GM12878 (cell line): Measurements from ENCODE around the gene CLRN1. TPM values are rescaled to one million over a fixed set of nuclear protein-coding genes. Genes with fewer than 3 reads are reported as not detected.

Source experiments
- ATAC-seq: fragments of 200-7000 bp; cut with Tn5 transposase; 3 replicates; pipeline ENCODE4 v1.9.1; 2020; ENCODE audit warnings: mild to moderate bottlenecking, moderate library complexity
- BruUV-seq: library from RNA; stranded (reverse); fragments of 400-500 nt; replicated peaks from 2 replicates; lab custom pipeline; 2021; lab: Mats Ljungman, UMichigan
- CTCF ChIA-PET: fragments of 300-600 bp; sonication (Branson Sonifier 250); formaldehyde crosslinking; extraction: SDS; loops from one replicate; lab custom pipeline; 2021; ENCODE audit warnings: inconsistent platforms; lab: Yijun Ruan, JAX
- POLR2A ChIA-PET: fragments of 350-600 bp; formaldehyde crosslinking; extraction: SDS; loops from one replicate; lab custom pipeline; 2021; ENCODE audit warnings: inconsistent platforms; lab: Charles Lee
- RAD21 ChIA-PET: fragments of 300-600 bp; sonication (Branson Sonifier 250); formaldehyde crosslinking; loops from one replicate; lab custom pipeline; 2023; ENCODE audit warnings: antibody characterized with exemption; ENCODE audit not compliant: unreplicated experiment; lab: Charles Lee
- SMC1A ChIA-PET: fragments of 300-600 bp; sonication (Branson Sonifier 250); formaldehyde crosslinking; loops from one replicate; lab custom pipeline; 2023; ENCODE audit not compliant: unreplicated experiment, uncharacterized antibody; lab: Charles Lee
- DNase-seq: peaks from one replicate; pipeline ENCODE4 v3.0.0-alpha.2; 2011; ENCODE audit warnings: low read depth, low spot score
- FAIRE-seq: peaks from 3 replicates; lab custom pipeline; 2011; peaks lifted over from hg19 to GRCh38; lab: Jason Lieb, UNC
- H2AFZ ChIP-seq: 2 replicates; pipeline ENCODE4 v1.6.0; 2011; ENCODE audit warnings: low read depth, low read length, control low read depth; ENCODE audit not compliant: control insufficient read depth
- H3K27ac ChIP-seq: 2 replicates; pipeline ENCODE4 v1.5.1; 2011; ENCODE audit warnings: control low read depth; ENCODE audit not compliant: control insufficient read depth, insufficient read depth
- H3K27me3 ChIP-seq, 2 experiments: replicated peaks in 1 of 2; 2 replicates each; pipeline versions ENCODE4 v1.6.0 to v1.6.1; 2011; ENCODE audit warnings: low read length in 1 of 2; ENCODE audit not compliant: control insufficient read depth in 2 of 2, insufficient read depth in 2 of 2
- H3K36me3 ChIP-seq, 2 experiments: 2 replicates each; pipeline ENCODE4 v1.5.1; 2011; ENCODE audit warnings: low read length in 1 of 2; ENCODE audit not compliant: control insufficient read depth in 2 of 2, insufficient read depth in 2 of 2
- H3K4me1 ChIP-seq: 2 replicates; pipeline ENCODE4 v1.6.1; 2011; ENCODE audit warnings: mild to moderate bottlenecking, low read length, moderate library complexity, mixed read lengths; ENCODE audit not compliant: control insufficient read depth, insufficient read depth
- H3K4me2 ChIP-seq: 2 replicates; pipeline ENCODE4 v1.6.0; 2011; ENCODE audit warnings: control low read depth; ENCODE audit not compliant: control insufficient read depth, insufficient read depth
- H3K4me3 ChIP-seq: fragments of 200-600 bp; sonication (generic); 2 replicates; pipeline ENCODE4 v1.5.1; 2016
- H3K79me2 ChIP-seq: 2 replicates; pipeline ENCODE4 v1.6.0; 2011; ENCODE audit warnings: low read length; ENCODE audit not compliant: control insufficient read depth, insufficient read depth
- H3K9ac ChIP-seq: 2 replicates; pipeline ENCODE4 v1.8.0; 2011; ENCODE audit warnings: low read length, control low read depth, mixed read lengths; ENCODE audit not compliant: control insufficient read depth, insufficient read depth
- H3K9me3 ChIP-seq: replicated peaks from 3 replicates; pipeline ENCODE4 v1.5.1; 2011; ENCODE audit warnings: mild to moderate bottlenecking, low read length; ENCODE audit not compliant: control insufficient read depth, insufficient read depth
- H4K20me1 ChIP-seq: 2 replicates; pipeline ENCODE4 v1.6.0; 2011; ENCODE audit not compliant: control insufficient read depth, insufficient read depth
- EP300 ChIP-seq, 2 experiments: fragments of 150-350 bp in 1 of 2; IDR thresholded peaks; 2 replicates each; pipeline ENCODE4 v1.6.1; 2011 to 2012; ENCODE audit warnings: low read depth in 2 of 2, low read length in 2 of 2, borderline replicate concordance in 1 of 2, improper control_type of control experiment in 1 of 2, inconsistent platforms in 1 of 2; ENCODE audit not compliant: control insufficient read depth in 1 of 2
- FOXK2 ChIP-seq: fragments of 450-650 bp; IDR thresholded peaks from 2 replicates; pipeline ENCODE4 v1.6.1; 2017; ENCODE audit warnings: mild to moderate bottlenecking, moderate library complexity
- HDAC2 ChIP-seq: fragments of 200-600 bp; sonication (generic); IDR thresholded peaks from 2 replicates; pipeline ENCODE4 v1.6.1; 2017
- HDGF ChIP-seq: fragments of 450-650 bp; IDR thresholded peaks from 2 replicates; pipeline ENCODE4 v1.6.1; 2016; ENCODE audit warnings: antibody characterized with exemption
- IKZF1 ChIP-seq: fragments of 450-650 bp; conservative IDR thresholded peaks from 2 replicates; pipeline ENCODE4 v1.6.1; 2017; ENCODE audit warnings: antibody characterized with exemption, mild to moderate bottlenecking
- JUNB ChIP-seq: IDR thresholded peaks from 2 replicates; pipeline ENCODE4 v1.6.1; 2016; ENCODE audit warnings: antibody characterized with exemption, mild to moderate bottlenecking
- KDM1A ChIP-seq: fragments of 200-600 bp; sonication (generic); IDR thresholded peaks from 2 replicates; pipeline ENCODE4 v1.6.1; 2016; ENCODE audit warnings: borderline replicate concordance
- MEF2A ChIP-seq: IDR thresholded peaks from 2 replicates; pipeline ENCODE4 v1.6.1; 2011; ENCODE audit warnings: low read depth, mild to moderate bottlenecking, low read length, moderate library complexity; ENCODE audit not compliant: insufficient read depth
- MTA2 ChIP-seq: fragments of 450-650 bp; IDR thresholded peaks from 2 replicates; pipeline ENCODE4 v1.6.1; 2016; ENCODE audit warnings: low read depth, mild to moderate bottlenecking, moderate library complexity
- NFYA ChIP-seq: IDR thresholded peaks from 2 replicates; pipeline ENCODE4 v1.6.1; 2011; ENCODE audit warnings: low read depth, mild to moderate bottlenecking, low read length, improper control_type of control experiment, borderline replicate concordance
- NFYB ChIP-seq: IDR thresholded peaks from 2 replicates; pipeline ENCODE4 v1.6.1; 2011; ENCODE audit warnings: low read depth, mild to moderate bottlenecking, low read length, improper control_type of control experiment, moderate library complexity; ENCODE audit not compliant: insufficient read depth
- PAX5 ChIP-seq: IDR thresholded peaks from 2 replicates; pipeline ENCODE4 v1.6.1; 2011; ENCODE audit warnings: low read depth, low read length, borderline replicate concordance
- PML ChIP-seq: IDR thresholded peaks from 2 replicates; pipeline ENCODE4 v1.6.1; 2012; ENCODE audit warnings: low read length, inconsistent platforms
- RUNX3 ChIP-seq: IDR thresholded peaks from 2 replicates; pipeline ENCODE4 v1.6.1; 2012; ENCODE audit warnings: low read length, inconsistent platforms
- SREBF1 ChIP-seq: IDR thresholded peaks from 2 replicates; pipeline ENCODE4 v1.6.1; 2012; ENCODE audit warnings: mild to moderate bottlenecking, low read length
- SREBF2 ChIP-seq: IDR thresholded peaks from 2 replicates; pipeline ENCODE4 v1.6.1; 2012; ENCODE audit warnings: mild to moderate bottlenecking, low read length
- TBL1XR1 ChIP-seq: IDR thresholded peaks from 2 replicates; pipeline ENCODE4 v1.6.1; 2012; ENCODE audit warnings: low read depth, low read length, improper control_type of control experiment
- WRNIP1 ChIP-seq: IDR thresholded peaks from 2 replicates; pipeline ENCODE4 v1.6.1; 2011; ENCODE audit warnings: low read depth, low read length, improper control_type of control experiment, borderline replicate concordance
- YY1 ChIP-seq: IDR thresholded peaks from 2 replicates; pipeline ENCODE4 v1.6.1; 2011; ENCODE audit warnings: low read depth, mild to moderate bottlenecking, low read length
- ZBTB11 ChIP-seq: fragments of 450-650 bp; formaldehyde crosslinking; IDR thresholded peaks from 2 replicates; pipeline ENCODE4 v1.5.0; 2022; ENCODE audit warnings: mild to moderate bottlenecking, missing genetic modification characterization
- ZNF207 ChIP-seq: fragments of 450-650 bp; IDR thresholded peaks from 2 replicates; pipeline ENCODE4 v1.6.1; 2014; ENCODE audit warnings: antibody characterized with exemption, mild to moderate bottlenecking, borderline replicate concordance
- ZNF217 ChIP-seq: fragments of 450-650 bp; IDR thresholded peaks from 2 replicates; pipeline ENCODE4 v1.6.1; 2017; ENCODE audit warnings: antibody characterized with exemption, mild to moderate bottlenecking
- WGBS: methylation state at CpG from one replicate; pipeline ENCODE4 v1.1.6; 2016; ENCODE audit warnings: low lambda C conversion rate; ENCODE audit not compliant: insufficient replicate concordance, insufficient coverage; ENCODE audit errors: missing lambda C conversion rate; 5-methylcytosine and 5-hydroxymethylcytosine counted together
- in situ Hi-C: fragments of 300-500 bp; cut with MboI; formaldehyde crosslinking; loops from 9 replicates; pipeline ENCODE4 v1.14.3; 2018; ENCODE audit warnings: mixed read lengths
- intact Hi-C: fragments of 100-400 bp; cut with micrococcal nuclease; formaldehyde crosslinking; loops from one replicate; pipeline ENCODE4 v1.14.2; 2022; ENCODE audit not compliant: unreplicated experiment
- polyA plus RNA-seq, 11 experiments: library from polyadenylated mRNA; depleted of rRNA in 4 of 11; unstranded in 6 of 11; stranded (reverse) in 5 of 11; fragments of >200 nt; fragmentation: Nextera tagmentation in 4 of 11; fragmentation: Illumina TruSeq in 1 of 11; extraction: Ambion mirVana in 4 of 11; extraction: Trizol in 1 of 11; gene quantifications; 1 replicate in 1 of 11; 2 replicates in 10 of 11; pipeline versions ENCODE4 v1.2.1 to v1.2.3, GENCODE V29; 2011 to 2016; ENCODE audit warnings: inconsistent platforms in 2 of 11, missing spikeins in 2 of 11, low read depth in 1 of 11
- total RNA-seq, 4 experiments: library from RNA; depleted of rRNA in 3 of 4; stranded (reverse); fragments of >200 nt in 3 of 4; fragmentation: Illumina TruSeq in 1 of 4; extraction: Trizol in 1 of 4; gene quantifications; 2 replicates each; pipeline versions ENCODE4 v1.2.1 to v1.2.3, GENCODE V29; 2013 to 2021

CLRN1 gene
- total and polyA plus RNA-seq, 10 of the 15 experiments (the other 5 are each of a cell fraction or from before 2014, with no cell fraction given): not detected

- TF ChIP-seq ZBTB11 (CRISPR knock-in tag) (no peak), NFYA (no peak), PML (no peak), MEF2A (no peak), NFYB (no peak), HDGF (no peak)
These were observed 27.1 kb downstream of the CLRN1 start (continued) for GRCh38 chr3:150945226-150946032.

- Histone ChIP-seq H3K36me3 (no peaks in the 10 kb centered on the region), H3K9me3 (no peaks in the 10 kb centered on the region; the same call in 2 of the 3 replicates), H3K27ac (no peak overlapping the region), H4K20me1 (no peaks in the 10 kb centered on the region), H3K4me2 (no peak overlapping the region), H3K79me2 (no peaks in the 10 kb centered on the region), H3K4me1 (no peaks in the 10 kb centered on the region), H2AFZ (no peak overlapping the region), H3K4me3 (no peak overlapping the region), H3K27me3 (no peaks in the 10 kb centered on the region), H3K9ac (no peak overlapping the region)
- no peak for TF ChIP-seq JUNB
- TF ChIP-seq EP300 (IDR thresholded peaks at IDR 0.05; ENCODE audit: borderline replicate concordance in 1 of 2, control insufficient read depth in 1 of 2, low read depth in 2 of 2, low read length in 2 of 2): no peak
- TF ChIP-seq YY1: no peak
- TF ChIP-seq KDM1A: no peak
- no peak for TF ChIP-seq ZNF217
- no peak for TF ChIP-seq HDAC2
- TF ChIP-seq ZNF207: no peak
- no peak for TF ChIP-seq WRNIP1
- no peak for TF ChIP-seq SREBF1
- no peak for TF ChIP-seq PAX5
- no peak for TF ChIP-seq FOXK2
- TF ChIP-seq TBL1XR1: no peak
- TF ChIP-seq SREBF2: no peak
- TF ChIP-seq RUNX3: no peak
- no peak for TF ChIP-seq HDGF
- no peak for TF ChIP-seq MTA2
- TF ChIP-seq IKZF1: no peak
- ATAC-seq (no peak), DNase-seq (no peak), FAIRE-seq (no peak)
- CTCF ChIA-PET: no interaction called here
- intact Hi-C loops: no loop called here
- POLR2A ChIA-PET: no interaction called here
- RAD21 ChIA-PET: no interaction called here
- SMC1A ChIA-PET: no interaction called here
- in situ Hi-C loops: no loop called here
- no TSS peak for BruUV-seq
- WGBS: 55% methylated on average over 3 of the region's 3 CpGs
These were observed 30.3 kb downstream of the CLRN1 start for GRCh38 chr3:150942221-150942620.
